ENCODE data around the gene AIMP1. TPM values are rescaled to one million over a fixed set of nuclear protein-coding genes. Genes with fewer than 3 reads are reported as not detected.

AIMP1 gene
- total RNA-seq, 2 donors from 2014 or later, result 12.6 to 37.3 TPM

DNA sequence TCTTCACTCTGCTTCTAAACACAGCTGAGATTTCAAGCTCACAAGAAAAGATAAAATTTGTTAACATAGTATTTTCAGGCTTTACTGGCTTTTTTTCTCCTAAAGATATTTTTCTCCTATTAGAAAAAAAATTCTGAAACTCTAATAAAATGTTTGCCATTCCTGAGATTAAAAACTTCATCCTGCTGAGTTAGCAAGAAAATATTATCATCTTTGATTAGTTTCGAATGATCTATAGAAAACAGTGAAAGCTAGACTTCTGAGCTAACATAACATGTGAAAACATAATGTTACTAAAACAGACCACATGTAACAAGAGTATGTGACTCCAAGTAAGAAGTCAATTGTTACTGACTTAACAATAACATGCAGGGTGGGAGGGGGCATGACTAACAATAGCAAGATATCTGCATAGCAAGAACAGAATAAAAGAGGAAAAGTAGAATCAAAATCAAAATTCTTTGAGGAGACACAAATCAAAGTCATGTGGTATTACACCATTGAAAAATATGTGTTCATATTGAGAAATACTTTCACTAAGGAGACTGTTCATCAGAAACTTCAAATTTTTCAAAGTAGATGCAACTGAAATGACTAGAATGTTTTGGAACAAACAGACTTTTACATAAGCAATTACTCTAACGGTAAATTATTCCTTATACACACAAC, 14.8 kb upstream of the AIMP1 start:
- H3K27me3 ChIP-seq (replicated peaks; ENCODE audit: insufficient read depth), result no peaks in the 10 kb centered on the region
- no peak overlapping the region for H3K4me3 ChIP-seq
- no peak overlapping the region for H3K27ac ChIP-seq
- no peaks in the 10 kb centered on the region for H3K9me3 ChIP-seq
- DNase-seq (ENCODE audit: low spot score) (no peak), ATAC-seq (ENCODE audit: insufficient number of reproducible peaks, low FRiP score, low read depth) (no peak)
- H3K36me3 ChIP-seq, result no peaks in the 10 kb centered on the region
- H3K4me1 ChIP-seq (ENCODE audit: control insufficient read depth in 1 of 2, low read depth in 2 of 2), result peaks cover 0 to 5% of the 10 kb centered on the region in 2 donors
- TF ChIP-seq, protein P1, sequence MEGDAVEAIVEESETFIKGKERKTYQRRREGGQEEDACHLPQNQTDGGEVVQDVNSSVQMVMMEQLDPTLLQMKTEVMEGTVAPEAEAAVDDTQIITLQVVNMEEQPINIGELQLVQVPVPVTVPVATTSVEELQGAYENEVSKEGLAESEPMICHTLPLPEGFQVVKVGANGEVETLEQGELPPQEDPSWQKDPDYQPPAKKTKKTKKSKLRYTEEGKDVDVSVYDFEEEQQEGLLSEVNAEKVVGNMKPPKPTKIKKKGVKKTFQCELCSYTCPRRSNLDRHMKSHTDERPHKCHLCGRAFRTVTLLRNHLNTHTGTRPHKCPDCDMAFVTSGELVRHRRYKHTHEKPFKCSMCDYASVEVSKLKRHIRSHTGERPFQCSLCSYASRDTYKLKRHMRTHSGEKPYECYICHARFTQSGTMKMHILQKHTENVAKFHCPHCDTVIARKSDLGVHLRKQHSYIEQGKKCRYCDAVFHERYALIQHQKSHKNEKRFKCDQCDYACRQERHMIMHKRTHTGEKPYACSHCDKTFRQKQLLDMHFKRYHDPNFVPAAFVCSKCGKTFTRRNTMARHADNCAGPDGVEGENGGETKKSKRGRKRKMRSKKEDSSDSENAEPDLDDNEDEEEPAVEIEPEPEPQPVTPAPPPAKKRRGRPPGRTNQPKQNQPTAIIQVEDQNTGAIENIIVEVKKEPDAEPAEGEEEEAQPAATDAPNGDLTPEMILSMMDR (IDR thresholded peaks at IDR 0.05), result no peak

DNA sequence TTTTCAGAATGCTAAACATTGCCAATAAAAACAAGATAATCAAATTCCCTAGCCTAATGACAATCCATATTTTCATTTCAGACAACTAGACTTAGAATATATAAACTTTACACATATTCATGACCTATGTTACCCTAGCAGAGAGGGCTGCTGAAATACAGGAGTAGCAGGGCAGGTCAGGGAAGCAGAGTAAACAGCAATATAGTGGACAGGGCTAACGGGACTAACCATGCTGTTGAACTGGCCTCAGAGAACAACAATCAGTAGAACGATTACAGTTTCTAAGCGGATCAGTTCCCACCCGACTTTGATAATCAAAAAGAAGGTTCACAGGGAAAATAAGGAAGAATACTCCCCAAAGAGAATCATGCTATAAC, 14.3 kb upstream of the AIMP1 start:
- H3K9me3 ChIP-seq, result no peaks in the 10 kb centered on the region
- H3K27me3 ChIP-seq (replicated peaks; ENCODE audit: insufficient read depth), result no peaks in the 10 kb centered on the region
- ATAC-seq (ENCODE audit: insufficient number of reproducible peaks, low FRiP score, low read depth) (no peak), DNase-seq (ENCODE audit: low spot score) (no peak)
- no peak overlapping the region for H3K27ac ChIP-seq
- no peak overlapping the region for H3K4me3 ChIP-seq
- TF ChIP-seq, protein P1 (IDR thresholded peaks at IDR 0.05), result no peak
- H3K36me3 ChIP-seq, result no peaks in the 10 kb centered on the region
- H3K4me1 ChIP-seq (ENCODE audit: control insufficient read depth in 1 of 2, low read depth in 2 of 2), result peaks cover 0 to 5% of the 10 kb centered on the region in 2 donors

DNA sequence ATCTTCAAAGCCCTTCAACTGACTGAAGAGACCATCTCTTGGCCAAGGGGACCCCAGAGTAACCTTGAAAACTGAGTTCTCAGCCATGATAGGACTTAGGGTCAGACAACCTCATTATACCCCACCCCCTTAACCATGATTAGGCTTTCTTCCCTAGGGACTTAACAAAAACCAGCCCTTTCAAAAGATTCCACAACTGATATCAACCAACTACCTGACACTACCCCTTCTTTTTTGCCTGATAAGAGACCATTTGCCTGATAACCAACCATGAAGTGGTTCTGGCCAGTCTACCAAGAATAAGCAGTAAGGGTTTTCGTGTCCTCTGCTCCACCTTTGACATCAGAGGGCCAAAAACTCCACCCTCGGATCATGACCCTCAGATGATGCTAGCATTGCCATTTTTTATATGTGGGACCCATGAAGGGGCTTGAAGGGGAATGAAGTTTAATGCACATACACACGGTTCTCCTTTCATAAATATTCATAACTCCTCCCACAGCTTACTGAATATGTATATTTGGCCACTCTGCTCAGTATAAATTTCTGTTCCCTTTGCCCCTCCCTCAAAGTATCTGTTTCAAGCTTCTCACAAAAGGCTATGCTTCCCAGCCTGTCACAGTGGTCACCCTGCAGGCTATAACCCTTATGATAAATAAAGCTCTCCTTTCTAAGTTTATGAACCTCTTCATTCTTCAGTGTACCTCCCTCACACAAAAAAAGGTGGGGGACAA, 12.6 kb upstream of the AIMP1 start:
- Histone ChIP-seq H3K27ac (no peak overlapping the region), H3K9me3 (no peaks in the 10 kb centered on the region), H3K4me1 (ENCODE audit: control insufficient read depth in 1 of 2, low read depth in 2 of 2) (peaks cover 3 to 8% of the 10 kb centered on the region in 2 donors), H3K4me3 (no peak overlapping the region), H3K36me3 (no peaks in the 10 kb centered on the region), H3K27me3 (replicated peaks; ENCODE audit: insufficient read depth) (no peaks in the 10 kb centered on the region)
- ATAC-seq (ENCODE audit: insufficient number of reproducible peaks, low FRiP score, low read depth) (no peak), DNase-seq (ENCODE audit: low spot score) (no peak)
- TF ChIP-seq, protein P1 (IDR thresholded peaks at IDR 0.05), result no peak

DNA sequence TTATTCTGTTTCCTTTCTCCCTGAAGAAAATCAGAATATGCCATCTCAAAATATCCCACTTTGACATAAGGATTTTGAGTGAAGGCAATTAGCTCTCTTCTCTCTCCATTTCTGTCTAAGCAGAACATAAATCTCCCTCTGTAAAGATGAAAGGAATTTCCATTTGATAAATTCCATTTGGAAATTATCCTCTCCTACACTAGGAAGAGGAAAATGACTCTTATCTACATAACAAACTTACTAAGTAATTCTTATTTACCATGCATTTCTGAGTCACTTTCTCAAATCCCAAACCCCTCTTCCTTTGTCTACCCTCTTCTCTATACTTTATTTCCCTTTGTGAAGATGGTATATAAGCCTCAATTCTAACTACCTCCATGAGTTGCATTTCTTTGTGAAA, 11.7 kb upstream of the AIMP1 start:
- H3K27me3 ChIP-seq (replicated peaks; ENCODE audit: insufficient read depth), result no peaks in the 10 kb centered on the region
- DNase-seq (ENCODE audit: low spot score) (no peak), ATAC-seq (ENCODE audit: insufficient number of reproducible peaks, low FRiP score, low read depth) (no peak)
- no peak overlapping the region for H3K27ac ChIP-seq
- H3K4me1 ChIP-seq (ENCODE audit: control insufficient read depth in 1 of 2, low read depth in 2 of 2), result peaks cover 3 to 12% of the 10 kb centered on the region in 2 donors
- no peak overlapping the region for H3K4me3 ChIP-seq
- no peaks in the 10 kb centered on the region for H3K9me3 ChIP-seq
- no peaks in the 10 kb centered on the region for H3K36me3 ChIP-seq
- TF ChIP-seq, protein P1 (IDR thresholded peaks at IDR 0.05), result no peak

DNA sequence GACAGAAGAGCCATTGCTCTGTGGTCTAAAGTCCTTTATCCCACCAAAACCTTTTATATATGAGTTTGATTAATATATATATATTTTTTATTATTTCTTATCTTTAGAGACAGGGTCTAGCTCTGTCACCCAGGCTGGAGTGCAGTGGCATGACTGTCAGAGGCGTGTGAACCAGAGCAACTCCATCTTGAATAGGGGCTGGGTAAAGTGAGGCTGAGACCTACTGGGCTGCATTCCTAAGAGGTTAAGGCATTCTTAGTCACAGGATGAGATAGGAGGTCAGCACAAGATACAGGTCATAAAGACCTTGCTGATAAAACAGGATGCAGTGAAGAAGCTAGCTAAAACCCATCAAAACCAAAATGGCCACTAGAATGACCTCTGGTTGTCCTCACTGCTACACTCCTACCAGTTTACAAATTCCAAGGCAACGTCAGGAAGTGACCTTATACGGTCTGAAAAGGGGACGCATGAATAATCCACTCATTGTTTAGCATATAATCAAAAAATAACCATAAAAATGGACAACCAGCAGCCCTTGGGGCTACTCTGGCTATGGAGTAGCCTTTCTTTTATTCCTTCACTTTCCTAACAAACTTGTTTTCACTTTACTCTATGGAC, 10.8 kb upstream of the AIMP1 start:
- H3K27ac ChIP-seq, result no peak overlapping the region
- no peak for ATAC-seq (ENCODE audit: insufficient number of reproducible peaks, low FRiP score, low read depth)
- no peaks in the 10 kb centered on the region for H3K9me3 ChIP-seq
- no peaks in the 10 kb centered on the region for H3K36me3 ChIP-seq
- no peak for DNase-seq (ENCODE audit: low spot score)
- TF ChIP-seq, protein P1 (IDR thresholded peaks at IDR 0.05), result no peak
- H3K4me3 ChIP-seq, result no peak overlapping the region
- H3K4me1 ChIP-seq (ENCODE audit: control insufficient read depth in 1 of 2, low read depth in 2 of 2), result peaks cover 3 to 21% of the 10 kb centered on the region in 2 donors
- H3K27me3 ChIP-seq (replicated peaks; ENCODE audit: insufficient read depth), result no peaks in the 10 kb centered on the region
